Muscle layer of duodenum (tissue), 2 donors: Measurements from ENCODE around the gene FARP1.

ENCODE experiments used
- H3K27ac ChIP-seq: one replicate; pipeline ENCODE4 v1.7.0; 2013; ENCODE audit warnings: mild to moderate bottlenecking, low read length
- H3K27me3 ChIP-seq: one replicate; pipeline ENCODE4 v1.7.0; 2013; ENCODE audit warnings: low read depth, mild to moderate bottlenecking, control low read depth, low read length
- H3K36me3 ChIP-seq, 2 donors: one replicate each; pipeline ENCODE4 v1.7.0; 2013; ENCODE audit warnings: low read length in 2 of 2, control low read depth in 1 of 2, mild to moderate bottlenecking in 1 of 2; ENCODE audit not compliant: insufficient read depth in 2 of 2, control insufficient read depth in 1 of 2
- H3K4me1 ChIP-seq, 2 donors: one replicate each; pipeline ENCODE4 v1.7.0; 2013; ENCODE audit warnings: low read length in 2 of 2, mild to moderate bottlenecking in 2 of 2, control low read depth in 1 of 2, moderate library complexity in 1 of 2; ENCODE audit not compliant: insufficient read depth in 2 of 2, control insufficient read depth in 1 of 2
- H3K4me3 ChIP-seq, 2 donors: one replicate each; pipeline ENCODE4 v1.7.0; 2013; ENCODE audit warnings: low read length in 2 of 2, low read depth in 1 of 2, mild to moderate bottlenecking in 1 of 2
- H3K9me3 ChIP-seq, 2 donors: one replicate each; pipeline ENCODE4 v1.7.0; 2013; ENCODE audit warnings: low read length in 2 of 2, control low read depth in 1 of 2, mild to moderate bottlenecking in 1 of 2; ENCODE audit not compliant: control insufficient read depth in 1 of 2
- donor health status: healthy.

Gene FARP1

DNA sequence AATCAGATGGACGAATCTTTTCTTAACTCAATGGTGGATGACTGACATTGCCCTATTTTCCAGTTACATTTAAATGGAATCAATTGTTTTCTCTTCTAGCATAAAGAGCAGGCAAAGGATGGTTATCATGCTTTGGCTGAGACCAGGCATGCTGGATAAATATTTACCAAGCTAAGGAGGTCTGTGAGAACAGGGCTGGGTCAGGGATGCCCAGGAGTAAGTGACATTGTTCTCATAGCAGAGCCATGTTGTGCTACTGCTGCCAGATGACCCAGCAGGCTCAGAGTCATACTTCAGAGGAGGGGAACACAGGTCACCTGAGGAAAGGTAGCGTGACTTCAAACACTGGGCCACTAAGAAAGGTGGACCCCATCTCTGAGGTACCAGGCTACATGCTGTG, 150.2 kb downstream of the FARP1 start:
- H3K27me3 ChIP-seq: no peaks in the 10 kb centered on the region
- peaks cover 0 to 7% of the 10 kb centered on the region in 2 donors for H3K4me1 ChIP-seq
- no peaks in the 10 kb centered on the region for H3K36me3 ChIP-seq
- H3K9me3 ChIP-seq: no peaks in the 10 kb centered on the region
- no peak overlapping the region for H3K4me3 ChIP-seq
- no peak overlapping the region for H3K27ac ChIP-seq

DNA sequence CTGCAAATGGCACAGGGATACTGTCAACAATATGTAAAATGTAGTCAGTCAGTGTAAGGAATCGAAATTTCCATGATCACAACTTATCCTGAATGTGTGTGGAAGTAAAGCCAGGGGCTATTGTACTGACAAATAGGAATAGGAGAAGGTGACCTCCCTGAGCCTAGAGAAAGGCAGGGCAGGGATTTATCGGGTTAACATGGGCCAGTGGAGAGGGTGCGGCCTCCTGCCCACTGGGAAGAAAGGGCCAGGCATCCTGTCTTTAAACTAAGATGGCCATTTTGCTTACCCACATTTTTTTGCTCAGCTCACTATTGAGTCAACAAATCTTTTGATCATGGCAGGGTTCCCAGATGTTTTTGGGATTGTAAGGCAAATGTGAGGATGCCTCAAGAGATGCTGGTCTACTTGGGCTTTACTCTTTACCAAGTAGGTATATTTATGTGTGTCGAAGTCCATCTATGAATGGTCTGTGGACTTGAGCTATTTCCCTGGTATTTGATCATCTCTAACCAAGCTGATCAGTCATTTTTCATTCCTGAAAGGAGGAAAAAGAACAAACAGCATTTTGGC, 150.8 kb downstream of the FARP1 start:
- H3K27ac ChIP-seq: no peak overlapping the region
- no peaks in the 10 kb centered on the region for H3K36me3 ChIP-seq
- H3K4me1 ChIP-seq: peaks cover 0 to 7% of the 10 kb centered on the region in 2 donors
- no peak overlapping the region for H3K4me3 ChIP-seq
- H3K9me3 ChIP-seq: no peaks in the 10 kb centered on the region
- H3K27me3 ChIP-seq: no peaks in the 10 kb centered on the region

DNA sequence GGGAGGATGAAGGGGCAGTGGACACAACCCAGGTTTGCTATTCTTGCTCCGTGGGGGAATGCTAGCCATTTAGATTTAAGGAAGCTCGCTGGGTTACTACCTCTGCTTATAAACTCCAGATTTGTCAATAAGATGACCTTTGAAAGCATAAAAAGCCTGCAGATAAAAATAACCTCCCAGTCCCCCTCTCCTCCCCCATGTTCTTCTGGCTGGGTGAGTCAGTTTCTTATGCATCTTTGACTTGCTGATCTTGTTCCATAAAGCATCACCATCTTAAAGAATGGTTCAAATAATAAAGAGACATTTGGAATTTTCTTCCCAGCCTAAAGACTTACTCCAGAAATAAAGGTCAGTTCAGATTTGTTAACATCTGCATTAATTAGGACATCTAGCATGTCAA, 152.5 kb downstream of the FARP1 start:
- Histone ChIP-seq H3K4me1 (peaks cover 0 to 20% of the 10 kb centered on the region in 2 donors), H3K9me3 (no peaks in the 10 kb centered on the region), H3K4me3 (no peak overlapping the region), H3K27me3 (no peaks in the 10 kb centered on the region), H3K27ac (no peak overlapping the region), H3K36me3 (no peaks in the 10 kb centered on the region)

DNA sequence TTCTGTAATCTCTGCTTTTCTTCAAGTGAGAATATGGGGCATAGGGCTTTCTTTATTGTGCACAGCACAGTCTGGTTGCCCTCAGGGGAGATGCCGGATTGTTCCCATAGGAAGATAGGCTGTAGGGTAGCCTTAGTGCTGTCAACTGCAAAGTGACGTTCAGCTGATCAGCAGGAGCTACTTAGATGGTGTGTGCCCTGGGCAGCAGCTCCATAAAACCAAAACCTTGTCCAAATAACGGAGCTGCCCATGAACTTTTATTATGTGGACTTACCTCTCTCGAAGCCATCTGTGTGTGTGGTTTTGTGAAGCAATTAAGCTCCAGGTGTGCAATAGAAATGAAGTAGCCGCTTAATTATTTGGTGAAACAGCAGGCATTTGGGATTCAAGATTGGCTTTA, 154.2 kb downstream of the FARP1 start:
- Histone ChIP-seq H3K36me3 (no peaks in the 10 kb centered on the region), H3K27me3 (no peaks in the 10 kb centered on the region), H3K4me1 (peaks cover 5 to 25% of the 10 kb centered on the region in 2 donors), H3K4me3 (no peak overlapping the region), H3K9me3 (no peaks in the 10 kb centered on the region), H3K27ac (no peak overlapping the region)

DNA sequence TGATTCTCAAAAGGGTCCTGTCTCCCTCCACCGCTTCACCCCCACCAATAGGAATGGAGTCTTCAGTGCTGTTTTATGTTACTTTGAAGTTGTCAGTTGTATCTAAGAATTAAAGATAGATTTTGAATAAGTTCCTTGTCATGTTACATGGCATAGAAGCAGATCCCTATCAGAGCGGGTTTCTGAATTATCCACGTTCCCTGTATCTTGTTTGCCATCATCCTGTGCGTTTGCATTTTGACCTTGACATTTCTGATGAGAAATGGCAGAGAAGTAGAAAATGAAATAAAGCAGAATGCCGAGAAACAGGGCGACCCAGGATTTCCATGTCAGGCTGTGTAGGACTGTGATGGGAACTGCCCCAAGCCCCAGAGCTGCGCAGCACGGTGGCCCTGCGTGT, 154.9 kb downstream of the FARP1 start:
- H3K9me3 ChIP-seq: no peaks in the 10 kb centered on the region
- H3K27ac ChIP-seq: no peak overlapping the region
- peaks cover 5 to 25% of the 10 kb centered on the region in 2 donors for H3K4me1 ChIP-seq
- H3K36me3 ChIP-seq: no peaks in the 10 kb centered on the region
- no peaks in the 10 kb centered on the region for H3K27me3 ChIP-seq
- H3K4me3 ChIP-seq: no peak overlapping the region

DNA sequence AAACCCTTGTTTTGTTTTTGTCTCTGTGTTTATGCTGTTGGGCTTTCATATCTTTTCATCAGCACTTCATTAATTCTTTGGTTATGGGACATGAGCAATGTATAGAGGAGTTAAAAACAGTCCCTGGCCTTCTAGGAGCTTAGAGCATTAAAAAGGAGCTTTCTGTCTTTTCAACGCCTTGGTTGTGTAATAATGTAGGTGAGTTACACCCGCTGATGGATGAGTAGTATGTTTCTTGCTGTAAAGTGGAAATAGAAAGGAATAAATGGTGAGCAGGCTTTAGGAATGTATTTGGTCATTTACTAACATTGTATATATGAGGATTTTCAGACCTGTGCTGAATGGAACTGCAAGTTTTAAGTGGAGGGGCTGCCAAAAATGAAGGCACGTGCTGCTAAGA, 155.7 kb downstream of the FARP1 start:
- no peaks in the 10 kb centered on the region for H3K9me3 ChIP-seq
- H3K4me3 ChIP-seq: no peak overlapping the region
- H3K27ac ChIP-seq: no peak overlapping the region
- no peaks in the 10 kb centered on the region for H3K27me3 ChIP-seq
- no peaks in the 10 kb centered on the region for H3K36me3 ChIP-seq
- H3K4me1 ChIP-seq: peaks cover 5 to 25% of the 10 kb centered on the region in 2 donors

DNA sequence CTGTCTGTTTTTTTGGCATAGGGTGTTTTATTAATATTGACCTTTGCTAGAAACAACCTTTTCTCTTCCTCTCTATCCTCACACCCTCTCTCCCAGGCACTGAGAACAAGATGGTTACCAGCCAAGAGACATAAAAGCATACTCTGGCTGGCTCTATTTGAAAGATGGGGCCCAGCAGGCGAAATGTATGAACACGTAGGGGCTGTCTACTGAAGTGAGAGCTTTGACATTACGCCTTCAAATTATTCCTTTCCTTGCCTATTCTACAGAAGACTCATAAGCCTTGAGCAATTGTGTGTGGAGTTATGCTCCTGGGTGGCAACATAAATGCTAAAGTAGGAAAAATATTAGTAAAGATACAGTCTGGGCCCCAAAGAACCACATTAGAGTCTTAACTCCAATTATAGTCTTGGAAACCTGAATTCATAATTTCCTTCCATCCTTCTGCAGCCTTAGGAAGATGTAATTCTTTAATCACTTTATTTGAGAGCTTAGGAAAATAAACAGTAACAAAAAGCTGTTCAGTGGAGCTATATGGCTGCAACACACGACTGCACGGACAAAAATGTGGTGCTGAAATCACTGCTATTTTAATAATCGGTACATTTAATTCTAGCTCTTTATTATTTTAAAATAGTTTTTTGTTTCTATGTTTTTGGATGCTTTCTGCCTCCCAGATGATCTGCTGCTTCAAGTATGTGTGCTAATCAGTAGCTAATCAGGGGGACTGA, 156.5 kb downstream of the FARP1 start:
- no peaks in the 10 kb centered on the region for H3K27me3 ChIP-seq
- H3K4me1 ChIP-seq: peaks cover 5 to 25% of the 10 kb centered on the region in 2 donors
- no peak overlapping the region for H3K4me3 ChIP-seq
- no peaks in the 10 kb centered on the region for H3K9me3 ChIP-seq
- H3K36me3 ChIP-seq: no peaks in the 10 kb centered on the region
- no peak overlapping the region for H3K27ac ChIP-seq

DNA sequence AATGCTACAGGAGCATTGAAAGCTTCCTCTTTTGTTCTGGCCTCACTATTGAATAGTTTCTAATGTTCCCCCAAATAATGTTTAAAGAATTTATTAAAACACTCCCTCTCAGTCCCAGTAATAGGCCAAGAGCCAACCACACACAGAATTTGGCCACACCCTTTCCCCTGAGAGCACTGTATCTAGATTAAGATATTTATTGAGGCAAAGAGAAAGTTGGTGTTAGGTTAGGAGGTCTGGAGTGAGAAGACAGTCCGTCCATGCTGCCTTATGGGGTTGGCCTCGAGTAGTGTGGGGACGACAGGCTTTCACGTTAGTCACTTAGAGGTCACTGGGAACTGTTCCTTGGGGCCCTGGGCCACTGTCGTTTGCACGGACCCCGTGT, 157.1 kb downstream of the FARP1 start:
- H3K27ac ChIP-seq: no peak overlapping the region
- H3K4me3 ChIP-seq: no peak overlapping the region
- H3K4me1 ChIP-seq: peaks cover 5 to 25% of the 10 kb centered on the region in 2 donors
- no peaks in the 10 kb centered on the region for H3K27me3 ChIP-seq
- no peaks in the 10 kb centered on the region for H3K36me3 ChIP-seq
- H3K9me3 ChIP-seq: no peaks in the 10 kb centered on the region

DNA sequence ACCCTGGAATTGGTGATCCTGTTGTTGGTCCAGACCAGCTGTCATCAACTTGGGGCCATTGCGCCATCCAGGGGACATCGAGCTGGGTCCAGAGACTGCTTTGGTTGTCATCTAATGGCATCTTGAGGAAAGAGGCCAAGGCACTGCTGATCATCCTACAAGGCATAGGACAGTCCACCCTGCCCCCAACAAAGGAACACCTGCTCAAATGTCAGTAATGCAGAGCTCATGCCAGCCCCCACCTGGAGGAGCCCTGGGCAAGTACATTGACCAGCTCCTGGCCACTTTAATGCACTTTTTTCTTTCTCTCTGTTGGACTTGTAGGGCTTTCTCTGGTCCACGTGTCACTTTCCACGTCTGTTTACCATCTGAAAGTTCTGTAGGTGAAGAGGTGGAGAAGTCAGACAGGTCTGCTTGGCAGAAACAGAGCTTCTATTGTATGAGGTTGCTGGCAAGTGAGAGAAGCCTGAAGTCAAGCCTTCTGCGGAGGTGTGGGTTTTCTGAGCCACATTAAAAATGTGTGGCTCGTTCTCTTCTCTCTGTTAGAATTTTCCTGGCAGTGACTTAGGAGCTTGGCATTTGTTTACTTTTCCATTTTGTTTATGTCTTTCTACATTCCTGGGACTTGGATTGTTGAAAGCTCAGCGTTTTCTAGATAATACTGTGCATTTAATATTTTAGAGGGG, 158.2 kb downstream of the FARP1 start:
- peak overlapping the region; percentile 68 for H3K27ac ChIP-seq
- H3K4me1 ChIP-seq: peaks cover 5 to 17% of the 10 kb centered on the region in 2 donors
- H3K9me3 ChIP-seq: no peaks in the 10 kb centered on the region
- H3K4me3 ChIP-seq: no peak overlapping the region
- H3K27me3 ChIP-seq: no peaks in the 10 kb centered on the region
- no peaks in the 10 kb centered on the region for H3K36me3 ChIP-seq

DNA sequence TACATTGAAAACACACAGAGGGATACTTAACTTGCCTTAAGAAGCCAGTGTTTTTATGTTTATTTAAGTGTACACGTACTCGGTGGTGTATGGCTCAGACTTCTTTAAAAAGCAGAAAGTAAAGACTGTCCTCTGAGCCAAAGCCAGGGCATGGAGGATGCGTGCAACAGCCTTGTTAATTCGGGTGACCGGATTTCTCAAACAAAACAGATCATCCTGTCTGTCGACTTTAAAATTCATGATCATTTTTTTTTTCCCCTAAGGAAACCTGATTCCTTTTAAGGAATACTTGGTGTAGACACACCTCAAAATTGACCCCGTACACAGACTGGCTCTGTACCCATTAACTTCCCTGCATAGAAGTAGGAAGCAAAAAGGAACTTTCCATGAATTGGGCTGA, 158.8 kb downstream of the FARP1 start:
- peak overlapping the region; percentile 3 for H3K27ac ChIP-seq
- H3K27me3 ChIP-seq: no peaks in the 10 kb centered on the region
- H3K9me3 ChIP-seq: no peaks in the 10 kb centered on the region
- H3K4me1 ChIP-seq: peaks cover 5 to 17% of the 10 kb centered on the region in 2 donors
- H3K36me3 ChIP-seq: no peaks in the 10 kb centered on the region
- H3K4me3 ChIP-seq: no peak overlapping the region

DNA sequence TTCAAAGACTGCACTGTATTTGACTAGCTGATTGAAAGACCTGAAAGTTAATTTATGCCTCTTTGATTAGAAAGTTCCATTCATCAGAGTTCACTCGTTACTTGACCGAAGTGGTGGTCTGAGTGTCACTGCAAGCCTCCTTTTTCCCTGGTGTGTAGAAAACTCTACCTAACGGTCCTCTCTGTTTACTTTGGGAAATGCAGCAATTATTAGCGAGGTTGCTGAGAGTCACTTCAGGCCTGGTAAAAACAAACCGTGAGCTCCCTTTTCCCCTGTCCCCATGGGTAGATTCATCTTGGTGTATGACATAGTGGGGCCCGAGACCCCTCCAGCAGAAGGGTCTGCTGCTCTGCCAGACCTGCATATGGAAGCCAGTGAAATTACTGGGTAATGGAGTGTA, 161.0 kb downstream of the FARP1 start:
- no peaks in the 10 kb centered on the region for H3K36me3 ChIP-seq
- no peaks in the 10 kb centered on the region for H3K27me3 ChIP-seq
- no peaks in the 10 kb centered on the region for H3K9me3 ChIP-seq
- no peak overlapping the region for H3K4me3 ChIP-seq
- no peak overlapping the region for H3K27ac ChIP-seq
- peaks cover 8 to 27% of the 10 kb centered on the region in 2 donors for H3K4me1 ChIP-seq
